Activated T-cell treated with anti-CD3 and anti-CD28 coated beads, Interleukin-2, amount 50 U/mL, for 1 hour (primary cell): ENCODE results near the gene ZFAND6.
"Not testable (repeated sequence)": the region's sequence is repeated elsewhere in the genome, so short reads cannot be mapped to it uniquely, and the experiment has no call there.

Experiments used
- DNase-seq: peaks from one replicate; pipeline ENCODE4 v3.0.0-alpha.2; 2020

The ZFAND6 gene

DNA sequence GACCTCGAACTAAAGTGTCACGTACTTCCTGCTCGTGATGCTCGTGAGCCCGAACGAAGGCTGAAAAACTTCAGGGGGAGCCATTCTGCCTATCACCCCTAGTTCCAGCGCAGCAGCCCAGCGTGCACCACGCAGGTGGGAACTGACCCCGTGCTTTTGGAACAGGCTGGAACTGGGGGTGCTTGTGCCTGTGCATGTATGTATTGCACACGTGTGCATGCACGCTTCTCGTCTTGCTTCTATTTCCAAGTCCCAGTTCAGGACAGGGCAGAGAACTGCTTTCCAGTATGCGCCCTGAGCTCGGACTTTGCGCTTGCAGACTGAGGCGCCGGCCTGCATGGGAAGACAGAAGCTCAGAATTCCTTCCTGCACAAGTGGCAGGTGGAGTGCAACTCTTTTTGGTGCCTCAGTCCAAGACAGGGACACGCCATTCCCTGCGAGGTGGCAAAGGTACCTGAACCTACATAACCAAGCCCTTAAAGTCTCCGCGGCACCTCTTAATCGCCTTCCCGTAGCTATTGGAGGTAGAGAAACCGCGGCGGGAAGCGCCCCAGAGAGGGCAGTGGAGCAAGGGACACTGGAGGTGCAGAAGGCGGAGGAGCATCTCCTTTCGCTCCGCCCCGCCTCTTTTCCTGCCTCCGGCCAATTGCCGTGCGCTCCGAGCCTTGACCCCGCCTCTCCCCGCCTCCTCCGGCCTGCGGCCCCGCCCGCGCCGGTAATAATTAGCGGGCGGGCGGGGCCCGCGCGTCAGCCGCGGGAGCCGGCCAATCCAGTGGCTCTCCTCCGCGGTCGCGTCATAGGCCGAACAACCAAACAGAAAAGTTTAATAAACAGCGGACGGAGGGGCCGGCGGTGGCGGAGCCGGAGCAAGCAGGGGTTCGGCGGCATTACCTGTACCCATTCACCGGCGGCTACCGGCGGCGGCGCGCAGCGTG lies at the start of gene ZFAND6:
Gene ZFAND6 (plus strand): TSS at position 826 of the 935 bp plus-strand sequence. CDS start 60,669 bp downstream, outside the sequence.
- DNase-seq: peak; percentile 98

DNA sequence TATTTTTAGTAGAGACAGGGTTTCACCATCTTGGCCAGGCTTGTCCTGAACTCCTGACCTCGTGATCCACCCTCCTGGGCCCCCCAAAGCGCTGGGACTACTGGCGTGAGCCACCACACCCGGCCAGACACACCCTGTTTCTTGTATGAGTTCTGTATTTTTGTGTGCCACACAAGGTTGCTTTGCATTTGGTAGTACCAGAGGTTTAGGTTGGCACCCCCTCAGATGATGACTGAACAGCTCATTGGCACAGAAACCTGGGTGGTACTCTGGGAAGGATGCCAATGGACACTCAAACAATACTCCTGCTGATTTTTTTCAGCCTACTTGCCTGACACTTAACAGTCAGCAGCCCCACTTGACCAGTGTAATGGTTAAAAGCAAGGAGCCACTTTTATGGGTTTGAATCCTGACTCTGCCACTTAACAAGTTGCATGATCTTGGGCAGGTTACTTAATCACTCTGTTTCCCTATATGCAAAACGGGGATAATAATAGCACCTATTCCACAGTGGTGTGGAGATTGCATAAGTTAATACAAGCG lies 49.3 kb upstream of the ZFAND6 start:
- no peak for DNase-seq

DNA sequence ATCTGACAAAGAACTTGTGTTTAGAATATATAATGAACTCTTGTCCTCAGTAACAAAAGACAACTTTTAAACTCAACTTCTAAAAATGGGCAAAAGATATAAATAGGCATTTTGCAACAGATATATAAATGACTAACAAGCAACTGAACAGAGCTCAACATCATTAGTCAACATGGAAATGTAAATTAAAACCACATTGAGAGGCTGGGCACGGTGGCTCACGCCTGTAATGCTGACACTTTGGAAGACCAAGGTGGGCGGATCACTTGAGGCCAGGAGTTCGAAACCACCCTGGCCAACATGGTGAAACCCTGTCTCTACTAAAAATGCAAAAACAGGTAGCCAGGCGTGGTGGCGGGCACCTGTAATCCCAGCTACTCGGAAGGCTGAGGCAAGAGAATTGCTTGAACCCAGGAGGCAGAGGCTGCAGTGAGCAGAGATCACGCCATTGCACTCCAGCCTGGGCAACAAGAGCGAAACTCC lies 48.4 kb upstream of the ZFAND6 start:
- DNase-seq: not testable (repeated sequence)

DNA sequence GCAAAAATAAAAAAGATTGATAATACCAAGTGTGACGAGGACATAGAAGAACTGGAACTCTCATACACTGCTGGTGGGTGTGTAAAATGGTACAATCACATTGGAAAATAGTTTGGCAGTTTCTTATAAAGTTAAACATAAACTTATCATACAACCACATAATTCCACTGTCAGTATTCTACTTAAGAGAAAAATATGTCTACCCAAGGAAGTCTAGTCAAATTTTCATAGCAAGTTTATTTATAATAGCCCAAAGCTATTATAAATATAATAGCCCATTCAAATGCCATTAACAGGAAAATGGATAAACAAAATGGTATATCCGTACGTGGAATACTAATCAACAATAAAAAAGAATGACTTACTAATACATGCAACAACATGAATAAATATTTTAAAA lies 47.9 kb upstream of the ZFAND6 start:
- DNase-seq: no peak

DNA sequence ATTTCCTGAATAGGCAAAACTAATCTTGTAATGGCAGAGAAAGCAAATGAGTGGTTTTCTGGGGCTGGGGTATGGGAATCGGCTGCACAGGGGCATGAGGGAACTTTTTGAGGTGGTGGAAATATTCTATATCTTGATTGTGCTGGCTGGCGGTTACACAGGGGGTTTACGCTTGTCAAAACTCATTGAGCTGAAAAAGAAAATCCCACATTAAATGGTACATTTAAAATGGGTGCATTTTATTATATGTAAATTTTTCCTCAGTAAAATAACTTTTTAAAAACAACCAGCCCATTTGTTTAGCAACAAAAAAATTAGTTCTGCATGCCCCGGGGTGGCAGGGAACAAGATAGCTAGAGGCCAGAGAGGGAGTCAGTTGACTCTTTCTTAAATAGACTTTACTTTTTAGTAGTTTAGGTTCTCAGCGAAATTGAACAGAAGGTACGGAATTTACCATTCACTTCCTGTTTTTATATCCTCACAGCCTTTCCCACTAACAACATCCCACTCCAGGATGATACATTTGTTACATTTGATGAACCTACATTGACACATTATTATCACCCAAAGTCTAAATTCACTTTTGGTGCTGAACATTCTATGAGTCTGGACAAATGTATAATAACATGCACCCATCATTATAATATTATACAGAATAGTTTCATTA lies 47.3 kb upstream of the ZFAND6 start:
- DNase-seq: no peak

DNA sequence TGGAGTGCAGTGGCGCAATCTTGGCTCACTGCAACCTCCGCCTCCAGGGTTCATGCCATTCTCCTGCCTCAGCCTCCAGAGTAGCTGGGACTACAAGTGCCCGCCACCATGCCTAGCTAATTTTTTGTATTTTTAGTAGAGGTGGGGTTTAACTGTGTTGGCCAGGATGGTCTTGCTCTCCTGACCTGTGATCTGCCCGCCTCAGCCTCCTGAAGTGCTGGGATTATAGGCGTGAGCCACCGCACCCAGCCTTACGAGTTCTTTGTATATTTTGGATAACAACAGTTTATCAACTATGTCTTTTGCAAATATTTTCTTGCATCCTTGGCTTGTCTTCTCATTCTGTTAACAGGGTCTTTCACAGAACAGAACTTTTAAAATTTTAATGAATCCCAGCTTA lies 45.3 kb upstream of the ZFAND6 start:
- DNase-seq: not testable (repeated sequence)

DNA sequence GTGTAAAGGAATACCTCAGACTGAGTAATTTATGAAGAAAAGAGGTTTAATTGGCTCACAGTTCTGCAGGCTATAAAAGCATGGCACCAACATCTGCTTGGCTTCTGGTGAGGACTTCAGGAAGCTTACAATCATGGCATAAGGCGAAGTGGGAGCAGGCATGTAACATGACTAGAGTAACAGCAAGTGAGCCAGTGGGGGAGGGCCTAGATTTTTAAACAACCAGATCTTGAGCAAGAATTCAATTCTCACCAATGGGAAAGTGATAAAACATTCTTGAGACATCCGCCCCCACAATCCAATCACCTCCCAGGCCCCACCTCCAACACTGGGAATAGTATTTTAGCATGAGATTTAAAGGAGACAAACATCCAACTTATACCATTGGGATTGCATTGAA lies 44.3 kb upstream of the ZFAND6 start:
- no peak for DNase-seq

DNA sequence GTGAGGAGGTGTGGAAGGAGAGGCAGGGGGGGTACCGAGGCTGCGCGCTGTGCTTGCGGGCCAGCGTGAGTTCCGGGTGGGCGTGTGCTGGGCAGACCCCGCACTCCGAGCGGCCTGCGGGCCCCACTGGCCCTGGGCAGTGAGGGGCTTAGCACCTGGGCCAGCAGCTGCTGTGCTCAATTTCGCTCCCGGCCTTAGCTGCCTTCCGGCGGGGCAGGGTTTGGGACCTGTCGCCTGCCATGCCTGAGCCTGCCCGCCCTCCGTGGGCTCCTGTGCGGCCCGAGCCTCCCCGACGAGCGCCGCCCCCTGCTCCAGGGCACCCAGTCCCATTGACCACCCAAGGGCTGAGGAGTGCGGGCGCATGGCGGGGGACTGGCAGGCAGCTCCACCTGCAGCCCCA lies 43.0 kb upstream of the ZFAND6 start:
- DNase-seq: not testable (repeated sequence)

DNA sequence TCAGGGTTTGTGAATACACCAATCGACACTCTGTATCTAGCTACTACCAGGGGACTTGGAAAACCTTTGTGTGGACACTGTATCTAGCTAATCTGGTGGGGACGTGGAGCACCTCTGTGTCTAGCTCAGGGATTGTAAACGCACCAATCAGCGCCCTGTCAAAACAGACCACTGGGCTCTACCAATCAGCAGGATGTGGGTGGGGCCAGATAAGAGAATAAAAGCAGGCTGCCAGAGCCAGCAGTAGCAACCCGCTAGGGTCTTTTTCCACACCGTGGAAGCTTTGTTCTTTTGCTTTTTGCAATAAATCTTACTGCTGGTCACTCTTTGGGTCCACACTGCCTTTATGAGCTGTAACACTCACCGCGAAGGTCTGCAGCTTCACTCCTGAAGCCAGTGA lies 42.3 kb upstream of the ZFAND6 start:
- DNase-seq: not testable (repeated sequence)

DNA sequence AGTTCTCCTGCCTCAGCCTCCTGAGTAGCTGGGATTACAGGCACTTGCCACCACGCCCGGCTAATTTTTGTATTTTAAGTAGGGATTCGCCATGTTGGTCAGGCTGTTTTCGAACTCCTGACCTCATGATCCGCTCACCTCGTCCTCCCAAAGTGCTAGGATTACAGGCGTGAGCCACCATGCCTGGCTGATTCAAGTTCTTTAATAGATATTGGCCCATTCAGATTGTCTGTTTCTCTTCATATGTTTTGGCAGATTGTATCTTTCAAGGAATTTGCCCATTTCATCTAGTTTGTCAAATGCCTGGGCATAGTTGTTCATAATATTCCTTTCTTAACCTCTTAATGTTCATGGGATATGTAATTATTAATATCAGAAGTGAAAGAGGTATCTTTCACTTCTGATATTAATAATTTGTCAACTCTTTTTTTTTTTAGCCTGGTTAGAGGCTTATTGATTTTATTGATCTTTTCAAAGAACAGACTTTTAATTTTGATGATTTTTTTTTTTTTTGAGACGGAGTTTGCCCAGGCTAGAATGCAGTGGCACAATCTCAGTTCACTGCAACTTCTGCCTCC lies 40.2 kb upstream of the ZFAND6 start:
- no peak for DNase-seq

DNA sequence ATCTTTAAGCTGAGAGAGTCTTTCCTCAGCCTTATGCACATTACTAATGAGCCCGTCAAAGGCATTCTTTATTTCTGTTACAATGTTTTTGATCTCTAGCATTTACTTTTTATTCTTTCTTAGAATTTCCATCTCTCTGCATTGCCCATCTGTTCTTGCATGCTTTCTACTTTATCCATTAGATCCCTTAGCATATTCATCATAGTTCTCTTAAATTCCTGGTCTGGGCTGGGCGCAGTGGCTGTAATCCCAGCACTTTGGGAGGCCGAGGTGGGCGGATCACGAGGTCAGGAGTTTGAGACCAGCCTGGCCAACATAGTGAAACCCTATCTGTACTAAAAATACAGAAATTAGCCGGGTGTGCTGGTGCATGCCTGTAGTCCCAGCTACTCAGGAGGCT lies 39.3 kb upstream of the ZFAND6 start:
- not testable (repeated sequence) for DNase-seq

DNA sequence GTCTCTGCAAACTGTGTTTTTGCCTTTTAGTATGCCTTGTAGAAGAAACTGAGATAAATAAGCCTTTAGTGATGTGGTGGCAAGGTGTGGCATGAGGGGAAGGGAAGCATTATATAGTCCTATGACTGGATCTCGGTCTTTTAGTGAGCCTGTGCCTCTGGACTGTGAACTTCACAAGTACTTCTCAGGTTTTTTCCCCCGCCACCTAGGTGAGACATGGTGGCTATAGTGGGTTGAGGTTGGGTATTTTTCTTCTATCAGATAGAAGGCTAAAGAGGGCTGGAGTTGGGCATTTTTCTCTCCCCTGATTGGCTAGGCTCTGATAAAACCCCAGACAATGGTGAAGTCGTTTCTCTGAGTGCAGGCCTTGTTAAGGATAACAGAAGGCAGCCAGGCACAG lies 38.7 kb upstream of the ZFAND6 start:
- DNase-seq: no peak

DNA sequence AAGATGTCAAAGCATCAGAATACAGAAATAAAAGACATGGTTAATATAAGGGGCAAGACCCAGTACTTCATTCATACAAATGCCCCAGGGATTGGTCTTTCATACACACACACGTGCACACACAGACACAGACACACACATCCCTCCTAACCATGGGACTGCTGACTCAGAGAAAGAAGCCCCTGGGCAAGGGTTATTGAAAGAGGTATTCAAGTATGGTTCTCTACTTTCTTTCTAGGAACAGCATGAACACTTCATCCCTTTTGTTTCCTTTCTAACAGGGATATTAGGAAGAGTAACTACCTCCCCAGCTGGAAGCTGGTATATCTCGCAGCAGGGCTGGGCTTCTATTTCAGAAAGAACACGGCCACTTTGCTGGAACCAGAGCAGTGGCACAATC lies 33.2 kb upstream of the ZFAND6 start:
- no peak for DNase-seq

DNA sequence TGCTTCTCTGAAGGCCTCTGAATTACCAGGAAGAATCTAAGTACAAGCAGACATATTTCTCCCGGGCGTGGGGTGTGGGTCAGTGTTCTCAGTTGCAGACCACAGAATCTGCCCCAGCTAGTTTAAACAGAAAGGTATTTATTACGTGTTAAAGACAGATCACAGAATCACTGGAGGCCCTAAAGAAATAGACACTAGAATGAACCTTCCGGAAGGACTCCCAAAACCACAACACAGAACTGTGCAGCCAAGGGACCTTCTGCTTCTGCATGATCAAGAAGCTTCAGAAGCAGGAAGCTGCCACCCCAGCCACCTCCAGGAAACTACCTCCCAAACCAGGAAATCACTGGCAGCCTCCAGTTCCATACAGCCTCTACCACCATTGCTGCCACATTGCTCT lies 32.7 kb upstream of the ZFAND6 start:
- DNase-seq: no peak

DNA sequence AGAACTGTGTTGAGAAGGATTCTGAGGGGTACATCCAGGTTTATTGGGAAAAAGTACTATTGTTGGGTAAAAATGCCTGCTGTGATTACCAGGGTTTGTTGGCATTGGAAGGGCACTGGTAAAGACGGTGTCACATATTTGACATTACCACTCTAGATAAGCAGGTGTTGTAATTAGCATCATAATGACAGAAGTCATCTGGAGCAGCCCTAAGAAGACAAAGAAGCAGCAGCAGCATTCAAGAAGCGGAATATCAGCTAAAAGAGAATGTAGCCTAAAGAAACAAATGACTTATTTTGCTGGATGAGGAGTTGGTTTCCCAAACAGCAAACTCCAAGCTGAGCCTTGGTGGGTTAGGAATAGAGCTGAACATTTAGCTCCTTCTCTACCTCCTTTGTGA lies 30.5 kb upstream of the ZFAND6 start:
- DNase-seq: no peak

DNA sequence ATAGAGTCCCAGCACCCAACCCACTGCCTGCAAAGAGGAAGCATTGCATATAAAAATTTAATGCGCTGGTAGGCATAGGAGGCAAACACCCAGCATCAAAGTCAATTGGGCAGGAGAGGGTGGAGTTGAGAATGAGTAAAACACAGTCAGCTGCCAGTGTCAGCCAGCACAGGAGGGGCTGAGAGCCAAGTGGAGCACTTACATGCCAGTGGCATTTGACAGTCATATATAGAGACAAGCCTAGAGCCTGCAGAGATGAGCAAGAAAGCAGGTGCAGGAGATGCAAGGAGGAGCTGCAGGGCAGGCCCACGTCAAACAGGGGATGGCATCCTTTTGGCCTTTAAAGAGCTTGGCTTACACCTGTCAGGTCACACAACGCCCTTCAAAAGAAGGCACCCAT lies 27.6 kb upstream of the ZFAND6 start:
- no peak for DNase-seq

DNA sequence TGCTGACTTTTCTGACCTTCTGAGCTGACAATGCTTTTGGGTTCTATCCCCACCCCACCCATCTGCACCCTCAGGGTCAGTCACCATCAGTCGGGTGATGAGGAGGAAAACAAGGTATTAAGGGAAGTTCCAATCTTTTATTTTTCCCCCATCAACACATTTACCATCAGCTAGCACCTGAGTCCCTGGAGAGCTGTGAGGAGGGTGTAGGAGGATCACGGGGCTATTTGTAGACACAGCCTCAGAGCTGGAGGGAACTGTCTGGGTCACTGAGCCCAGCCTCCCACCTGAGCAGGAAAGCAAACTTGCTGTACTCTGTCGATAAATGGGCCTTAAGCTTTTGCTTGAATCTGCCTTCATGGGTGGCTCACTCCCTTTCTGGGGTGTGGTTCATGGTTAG lies 24.8 kb upstream of the ZFAND6 start:
- no peak for DNase-seq

DNA sequence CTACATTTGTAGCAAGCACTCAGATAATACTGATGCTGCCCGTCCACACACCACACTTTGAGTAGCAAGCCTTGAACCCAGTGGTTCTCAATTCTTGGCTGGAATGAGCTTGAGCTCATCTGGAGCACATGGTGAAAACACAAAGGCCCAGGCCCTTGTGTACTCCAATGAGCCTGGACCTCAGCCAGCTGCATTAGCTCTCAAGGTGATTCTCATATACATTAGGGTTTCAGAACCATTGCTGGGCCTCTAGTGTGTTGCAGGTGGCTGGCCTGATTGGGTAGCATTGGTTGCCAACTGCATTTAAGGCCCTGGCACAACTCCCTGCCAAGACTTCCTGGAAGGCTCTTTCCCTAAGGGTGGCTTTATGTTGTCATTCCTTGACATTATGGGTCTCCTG lies 23.4 kb upstream of the ZFAND6 start:
- no peak for DNase-seq

DNA sequence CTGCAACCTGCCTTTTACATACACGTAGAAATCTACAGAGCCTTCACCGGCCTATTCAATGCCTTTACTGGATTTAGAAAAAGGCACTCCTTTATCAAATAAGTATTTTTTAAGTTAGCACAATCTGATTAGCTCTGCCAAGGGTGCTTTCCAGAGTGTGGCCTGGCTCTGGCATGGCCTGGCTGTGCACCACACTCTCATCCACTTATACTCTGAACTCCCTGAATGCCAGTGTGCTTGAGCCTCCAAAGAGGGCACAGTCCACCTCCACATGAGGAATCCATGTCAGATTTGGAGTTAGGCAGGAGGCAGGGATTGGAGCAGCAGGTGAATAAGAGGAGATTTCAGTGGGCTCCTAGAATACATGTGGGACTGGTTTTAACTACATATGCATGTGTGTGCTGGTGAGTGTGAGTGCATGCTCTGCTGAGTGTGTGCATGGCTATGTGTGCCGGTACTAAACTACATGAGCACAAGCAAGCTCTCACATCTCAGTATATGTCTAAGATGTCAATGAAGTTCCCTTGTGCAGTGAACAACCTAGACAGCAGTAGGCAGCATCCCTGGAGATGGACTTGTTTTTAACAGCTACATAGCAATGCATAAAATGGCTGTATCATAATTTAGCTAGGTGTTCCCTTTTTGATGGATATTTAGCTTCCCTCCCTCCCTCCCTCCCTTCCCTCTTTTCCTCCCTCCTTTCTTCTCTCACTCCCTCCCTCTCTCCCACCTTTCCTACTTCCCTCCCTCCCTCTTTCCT lies 17.8 kb upstream of the ZFAND6 start:
- no peak for DNase-seq

DNA sequence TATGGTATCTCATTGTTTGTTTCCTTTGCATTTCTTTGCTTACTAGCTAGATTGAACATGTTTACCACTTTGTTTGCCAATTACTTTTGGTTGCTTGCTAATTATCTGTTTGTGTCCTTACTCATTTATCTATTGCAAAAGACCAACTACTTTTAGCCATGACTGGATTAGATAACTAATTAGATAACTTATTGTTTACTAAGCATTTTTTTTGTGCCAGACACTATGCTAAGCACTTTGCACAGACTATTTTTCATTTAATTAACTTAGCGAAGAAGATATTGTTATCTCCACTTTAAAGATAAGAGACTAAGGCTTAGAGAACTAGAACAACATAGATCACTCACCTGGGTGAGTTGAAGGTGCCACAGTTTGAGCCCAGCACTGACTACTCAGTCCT lies 16.9 kb upstream of the ZFAND6 start:
- no peak for DNase-seq

DNA sequence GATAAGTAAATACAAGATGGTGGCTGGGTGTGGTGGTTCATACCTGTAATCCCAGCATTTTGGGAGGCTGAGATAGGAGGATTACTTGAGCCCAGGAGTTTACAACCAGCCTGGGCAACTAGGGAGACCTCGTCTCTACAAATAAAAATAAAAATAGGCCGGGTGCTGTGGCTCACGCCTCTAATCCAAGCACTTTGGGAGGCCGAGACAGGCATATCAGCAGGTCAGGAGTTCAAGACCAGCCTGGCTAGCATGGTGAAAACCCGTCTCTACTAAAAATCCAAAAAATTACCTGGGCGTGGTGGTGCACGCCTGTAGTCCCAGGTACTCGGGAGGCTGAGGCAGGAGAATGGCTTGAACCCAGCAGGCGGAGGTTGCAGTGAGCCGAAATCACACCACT lies 14.3 kb upstream of the ZFAND6 start:
- DNase-seq: not testable (repeated sequence)

DNA sequence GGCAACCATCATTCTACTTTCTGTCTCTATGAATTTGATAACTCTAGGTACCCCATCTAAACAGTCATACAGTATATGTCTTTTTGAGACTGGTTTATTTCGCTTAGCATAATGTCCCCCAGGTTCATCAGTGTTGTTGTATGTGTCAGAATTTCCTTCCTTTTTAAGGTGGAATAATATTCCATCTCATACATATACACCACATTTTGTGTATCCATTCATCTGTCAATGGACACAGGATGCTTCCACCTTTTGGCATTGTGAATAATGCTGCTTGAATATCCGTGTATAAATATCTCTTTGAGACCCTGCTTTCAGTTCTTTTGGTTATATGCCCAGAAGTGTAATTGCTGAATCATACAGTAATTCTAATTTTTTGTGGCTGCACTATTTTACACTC lies 10.4 kb upstream of the ZFAND6 start:
- no peak for DNase-seq
